ENCODE measurements around the gene RPL4.

- TF ChIP-seq CTCF (IDR thresholded peaks at IDR 0.05), result no peak
- TF ChIP-seq EZH2phosphoT487 (IDR thresholded peaks at IDR 0.05), result no peak
- no peak for TF ChIP-seq EZH2 (IDR thresholded peaks at IDR 0.05)
Measured at GRCh38 chr15:66496951-66497501, 7.6 kb downstream of the RPL4 start.
